Ascending aorta (tissue), 2 donors: Measurements from ENCODE around the gene NOTUM. TPM values are rescaled to one million over a fixed set of nuclear protein-coding genes. Genes with fewer than 3 reads are reported as not detected.
A peak's percentile ranks its signal among the peaks of the same experiment; 100 is the strongest.

Source experiments
- DNase-seq, 2 donors: peaks; one replicate each; pipeline ENCODE4 v3.0.0-alpha.2; 2019; ENCODE audit warnings: low spot score in 2 of 2
- H3K27ac ChIP-seq, 2 donors: fragments of 200-600 bp; sonication (generic); one replicate each; pipeline ENCODE4 v1.5.1; 2016 to 2017; ENCODE audit warnings: mild to moderate bottlenecking in 1 of 2
- H3K27me3 ChIP-seq: fragments of 200-600 bp; sonication (generic); one replicate; pipeline ENCODE4 v1.5.1; 2017
- H3K36me3 ChIP-seq, 2 donors: fragments of 200-600 bp; sonication (generic); one replicate each; pipeline ENCODE4 v1.5.1; 2016
- H3K4me1 ChIP-seq, 2 donors: fragments of 200-600 bp; sonication (generic); one replicate each; pipeline ENCODE4 v1.5.1; 2016 to 2017; ENCODE audit warnings: mild to moderate bottlenecking in 1 of 2
- H3K4me3 ChIP-seq, 2 donors: fragments of 200-600 bp; sonication (generic); one replicate each; pipeline ENCODE4 v1.5.1; 2016 to 2017; ENCODE audit warnings: mild to moderate bottlenecking in 1 of 2
- H3K9me3 ChIP-seq, 2 donors: fragments of 200-600 bp; sonication (generic); one replicate each; pipeline ENCODE4 v1.5.1; 2016
- CTCF ChIP-seq, 3 experiments: fragments of 200-600 bp in 2 of 3; fragments of 450-650 bp in 1 of 3; sonication (generic) in 2 of 3; IDR thresholded peaks; one replicate each; pipeline ENCODE4 v1.5.1; 2016 to 2019; ENCODE audit warnings: antibody characterized with exemption in 3 of 3, mild to moderate bottlenecking in 1 of 3, moderate library complexity in 1 of 3
- intact Hi-C: fragments of 100-400 bp; cut with DNase I; formaldehyde crosslinking; loops from one replicate; pipeline ENCODE4 v1.15.1; 2023
- total RNA-seq: library from RNA; depleted of rRNA; stranded (reverse); fragments of >200 nt; gene quantifications from one replicate; pipeline ENCODE4 v1.1.0, GENCODE V29; 2016

The NOTUM gene
- total RNA-seq, 1 donor from 2014 or later: not detected

- no peaks in the 10 kb centered on the region for H3K36me3 ChIP-seq
- peaks cover 19 to 46% of the 10 kb centered on the region in 2 donors for H3K4me1 ChIP-seq
- H3K27me3 ChIP-seq: no peaks in the 10 kb centered on the region
- H3K4me3 ChIP-seq: peak overlapping the region in 1 of 2 donors; percentile 42
- intact Hi-C loops: loop anchor here (1.0 kb wide), 2 partner anchors 19 to 26 kb away; partner anchors contain the start of genes ASPSCR1 and CENPX
- peak; percentile 75 to 97 for DNase-seq
- H3K27ac ChIP-seq: peak overlapping the region; percentile 76 to 85
- H3K9me3 ChIP-seq: no peaks in the 10 kb centered on the region
- TF ChIP-seq CTCF (IDR thresholded peaks at IDR 0.05): no peak
These were observed 42.7 kb upstream of the NOTUM start for GRCh38 chr17:82003411-82004381.

GRCh38 chr17:82001571-82002056 is 40.6 kb upstream of the NOTUM start:
- Histone ChIP-seq H3K27ac (no peak overlapping the region), H3K27me3 (no peaks in the 10 kb centered on the region), H3K9me3 (no peaks in the 10 kb centered on the region), H3K4me3 (no peak overlapping the region), H3K36me3 (peaks cover 7% of the 10 kb centered on the region in 2 donors), H3K4me1 (peaks cover 13 to 34% of the 10 kb centered on the region in 2 donors)
- no peak for TF ChIP-seq CTCF (IDR thresholded peaks at IDR 0.05)
- intact Hi-C loops: no loop called here
- DNase-seq: no peak

- no peak for TF ChIP-seq CTCF (IDR thresholded peaks at IDR 0.05)
- no peak for DNase-seq
These were observed 40.0 kb upstream of the NOTUM start for GRCh38 chr17:82000803-82001570.

GRCh38 chr17:81999976-82000802 is 39.2 kb upstream of the NOTUM start:
- H3K4me3 ChIP-seq: no peak overlapping the region
- no peaks in the 10 kb centered on the region for H3K9me3 ChIP-seq
- no peak for TF ChIP-seq CTCF (IDR thresholded peaks at IDR 0.05)
- H3K27me3 ChIP-seq: no peaks in the 10 kb centered on the region
- intact Hi-C loops: no loop called here
- H3K36me3 ChIP-seq: peaks cover 13% of the 10 kb centered on the region in 2 donors
- H3K4me1 ChIP-seq: peaks cover 12 to 26% of the 10 kb centered on the region in 2 donors
- no peak overlapping the region for H3K27ac ChIP-seq
- no peak for DNase-seq

More at GRCh38 chr17:82000803-82001570, 40.0 kb upstream of the NOTUM start:
- intact Hi-C loops: no loop called here
- Histone ChIP-seq H3K27me3 (no peaks in the 10 kb centered on the region), H3K9me3 (no peaks in the 10 kb centered on the region), H3K4me1 (peaks cover 12 to 31% of the 10 kb centered on the region in 2 donors), H3K36me3 (peaks cover 9 to 13% of the 10 kb centered on the region in 2 donors), H3K4me3 (no peak overlapping the region), H3K27ac (no peak overlapping the region)

- H3K9me3 ChIP-seq: no peaks in the 10 kb centered on the region
- no peak for DNase-seq
- peaks cover 13% of the 10 kb centered on the region in 2 donors for H3K36me3 ChIP-seq
- H3K27ac ChIP-seq: no peak overlapping the region
- no peak overlapping the region for H3K4me3 ChIP-seq
- H3K4me1 ChIP-seq: peaks cover 12 to 22% of the 10 kb centered on the region in 2 donors
- intact Hi-C loops: no loop called here
- TF ChIP-seq CTCF (IDR thresholded peaks at IDR 0.05): no peak
- no peaks in the 10 kb centered on the region for H3K27me3 ChIP-seq
These were observed 38.6 kb upstream of the NOTUM start for GRCh38 chr17:81999587-81999975.
